ENCODE data around the gene PON1. TPM values are rescaled to one million over a fixed set of nuclear protein-coding genes. Genes with fewer than 3 reads are reported as not detected.

The PON1 gene
- not detected for total RNA-seq

DNA sequence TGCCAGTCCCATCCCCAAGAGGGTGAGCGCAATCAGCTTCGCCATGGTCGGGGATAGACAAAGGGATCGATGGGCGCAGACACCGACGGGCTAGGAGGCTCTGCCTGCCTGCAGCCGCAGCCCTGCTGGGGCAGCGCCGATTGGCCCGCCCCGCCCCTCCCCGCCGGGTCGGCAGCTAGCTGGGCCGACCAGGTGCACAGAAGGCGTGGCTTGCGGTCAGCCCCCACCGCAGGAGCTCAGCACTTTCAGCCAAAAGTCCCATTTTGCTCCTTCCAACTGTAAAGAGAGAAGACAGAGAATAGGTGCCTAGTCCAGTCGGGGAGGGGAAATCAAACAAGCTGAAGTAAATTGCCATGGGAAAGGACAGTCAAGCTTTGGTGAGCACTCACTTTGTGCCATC lies at the start of gene PON1:
Gene PON1, minus strand, starts transcription at position 102 of the 400 bp plus-strand sequence. Its CDS starts 57 bp downstream, at position 45.

Small RNA genes within 50 kb of the gene (small RNA-seq; reads per million reads assigned to genes)
- not detected for gene AC004022.2 (ENCODE audit: low replicate concordance)

Other genes with a start within 250 kb of the PON1 start
- gene PON3, start 71.8 kb upstream of the PON1 start, total RNA-seq = 1.3 TPM
- gene PON2, start 110.5 kb upstream of the PON1 start, total RNA-seq = 69.5 TPM
- 0.31 TPM for gene ASB4, start 161.4 kb upstream of the PON1 start, total RNA-seq